GM12864 (cell line): ENCODE data around the gene MSANTD1.

ENCODE experiments used
- DNase-seq: peaks from one replicate; pipeline ENCODE4 v3.0.0-alpha.2; 2011; ENCODE audit warnings: low read depth
- H3K4me3 ChIP-seq: 2 replicates; pipeline ENCODE4 v1.5.1; 2011; ENCODE audit warnings: mild to moderate bottlenecking, low read depth, low read length, control low read depth
- CTCF ChIP-seq: IDR thresholded peaks from 2 replicates; pipeline ENCODE4 v1.5.1; 2011; ENCODE audit warnings: low read depth, mild to moderate bottlenecking, moderate library complexity, low read length, control low read depth, inconsistent platforms; ENCODE audit errors: missing control alignments

Gene MSANTD1

GRCh38 chr4:3232871-3233271, 16.1 kb upstream of the MSANTD1 start:
- H3K4me3 ChIP-seq, result no peak overlapping the region
- TF ChIP-seq CTCF, result no peak
- DNase-seq, result no peak

- no peak for DNase-seq
- H3K4me3 ChIP-seq, result no peak overlapping the region
- no peak for TF ChIP-seq CTCF
Observed at GRCh38 chr4:3233391-3234071, 15.4 kb upstream of the MSANTD1 start.

GRCh38 chr4:3234171-3235029, 14.6 kb upstream of the MSANTD1 start:
- TF ChIP-seq CTCF, result no peak
- no peak overlapping the region for H3K4me3 ChIP-seq
- no peak for DNase-seq

GRCh38 chr4:3235030-3235345, 14.0 kb upstream of the MSANTD1 start:
- DNase-seq, result no peak
- H3K4me3 ChIP-seq, result no peak overlapping the region
- no peak for TF ChIP-seq CTCF

- no peak overlapping the region for H3K4me3 ChIP-seq
- no peak for DNase-seq
- no peak for TF ChIP-seq CTCF
Observed at GRCh38 chr4:3235581-3235980, 13.4 kb upstream of the MSANTD1 start.

- H3K4me3 ChIP-seq, result no peak overlapping the region
- no peak for TF ChIP-seq CTCF
- no peak for DNase-seq
Observed at GRCh38 chr4:3236326-3236878, 12.6 kb upstream of the MSANTD1 start.
